HEK293T (cell line): ENCODE measurements around the gene TBX20.
A peak's percentile ranks its signal among the peaks of the same experiment; 100 is the strongest.

ENCODE experiments used
- CTCF ChIA-PET: fragments of 350-600 bp; formaldehyde crosslinking; extraction: SDS; loops from one replicate; lab custom pipeline; 2021; ENCODE audit warnings: antibody characterized with exemption, inconsistent platforms; lab: Yijun Ruan, JAX
- POLR2A ChIA-PET: fragments of 350-600 bp; formaldehyde crosslinking; extraction: SDS; loops from one replicate; lab custom pipeline; 2020; ENCODE audit warnings: antibody characterized with exemption, inconsistent platforms; lab: Yijun Ruan, JAX
- DNase-seq: peaks from one replicate; pipeline ENCODE4 v3.0.0; 2012; ENCODE audit warnings: mixed read lengths; ENCODE audit errors: extremely low spot score
- ARNT ChIP-seq: fragments of 450-650 bp; IDR thresholded peaks from 2 replicates; pipeline ENCODE4 v1.6.1; 2017; ENCODE audit warnings: mild to moderate bottlenecking
- BHLHE40 ChIP-seq: fragments of 450-650 bp; IDR thresholded peaks from 2 replicates; pipeline ENCODE4 v1.6.1; 2016; ENCODE audit warnings: mild to moderate bottlenecking, moderate library complexity, borderline replicate concordance
- CTBP1 ChIP-seq: fragments of 450-650 bp; IDR thresholded peaks from 2 replicates; pipeline ENCODE4 v1.6.1; 2016; ENCODE audit warnings: borderline replicate concordance
- ELF4 ChIP-seq: fragments of 450-650 bp; IDR thresholded peaks from 2 replicates; pipeline ENCODE4 v1.6.1; 2017; ENCODE audit warnings: antibody characterized with exemption
- FOXA1 ChIP-seq: fragments of 450-650 bp; IDR thresholded peaks from 2 replicates; pipeline ENCODE4 v1.6.1; 2016; ENCODE audit warnings: mild to moderate bottlenecking
- FOXK2 ChIP-seq: fragments of 450-650 bp; IDR thresholded peaks from 2 replicates; pipeline ENCODE4 v1.6.1; 2016; ENCODE audit warnings: mild to moderate bottlenecking
- FOXM1 ChIP-seq: fragments of 450-650 bp; IDR thresholded peaks from 2 replicates; pipeline ENCODE4 v1.6.1; 2017; ENCODE audit warnings: mild to moderate bottlenecking, borderline replicate concordance
- HDGF ChIP-seq: fragments of 450-650 bp; IDR thresholded peaks from 2 replicates; pipeline ENCODE4 v1.6.1; 2017; ENCODE audit warnings: antibody characterized with exemption, borderline replicate concordance
- L3MBTL2 ChIP-seq: fragments of 450-650 bp; conservative IDR thresholded peaks from 2 replicates; pipeline ENCODE4 v1.6.1; 2016; ENCODE audit warnings: mild to moderate bottlenecking
- LEF1 ChIP-seq: fragments of 450-650 bp; IDR thresholded peaks from 2 replicates; pipeline ENCODE4 v1.6.1; 2017; ENCODE audit warnings: mild to moderate bottlenecking, borderline replicate concordance
- NFRKB ChIP-seq: fragments of 450-650 bp; IDR thresholded peaks from 2 replicates; pipeline ENCODE4 v1.6.1; 2016; ENCODE audit warnings: mild to moderate bottlenecking, moderate library complexity
- PKNOX1 ChIP-seq: fragments of 450-650 bp; IDR thresholded peaks from 2 replicates; pipeline ENCODE4 v1.6.1; 2016
- SP1 ChIP-seq: fragments of 450-650 bp; IDR thresholded peaks from 2 replicates; pipeline ENCODE4 v1.6.1; 2017
- SUZ12 ChIP-seq: fragments of 450-650 bp; IDR thresholded peaks from 2 replicates; pipeline ENCODE4 v1.6.1; 2016; ENCODE audit warnings: mild to moderate bottlenecking
- TARDBP ChIP-seq: fragments of 450-650 bp; IDR thresholded peaks from 2 replicates; pipeline ENCODE4 v1.6.1; 2016
- ZNF384 ChIP-seq: fragments of 450-650 bp; IDR thresholded peaks from 2 replicates; pipeline ENCODE4 v1.6.1; 2016

TBX20 gene

GRCh38 chr7:35250941-35251340, 3.0 kb downstream of the TBX20 start:
- POLR2A ChIA-PET, result no interaction called here
- CTCF ChIA-PET, result no interaction called here
- DNase-seq, result no peak
- no peak for TF ChIP-seq FOXK2
- no peak for TF ChIP-seq PKNOX1
- no peak for TF ChIP-seq SP1
- TF ChIP-seq FOXM1, result no peak
- TF ChIP-seq LEF1, result no peak
- TF ChIP-seq SUZ12, result no peak
- no peak for TF ChIP-seq FOXA1
- no peak for TF ChIP-seq NFRKB
- TF ChIP-seq TARDBP, result no peak
- TF ChIP-seq ZNF384, result no peak
- no peak for TF ChIP-seq ARNT
- TF ChIP-seq ELF4, result no peak
- no peak for TF ChIP-seq CTBP1
- no peak for TF ChIP-seq HDGF
- TF ChIP-seq L3MBTL2, result no peak
- no peak for TF ChIP-seq BHLHE40

GRCh38 chr7:35250452-35250851, 3.4 kb downstream of the TBX20 start:
- TF ChIP-seq SUZ12 (no peak), ARNT (no peak), PKNOX1 (no peak), ZNF384 (no peak), FOXM1 (no peak), CTBP1 (no peak), NFRKB (no peak)
- POLR2A ChIA-PET, result no interaction called here
- DNase-seq, result no peak
- CTCF ChIA-PET, result no interaction called here

- ChIA-PET CTCF (no interaction called here), POLR2A (no interaction called here)
- DNase-seq, result peak; percentile 22
- TF ChIP-seq FOXA1 (no peak), L3MBTL2 (no peak), ZNF384 (no peak), SP1 (no peak), FOXK2 (no peak), SUZ12 (no peak), ELF4 (no peak), HDGF (no peak), FOXM1 (no peak), PKNOX1 (no peak)
Observed at GRCh38 chr7:35249537-35249907, 4.4 kb downstream of the TBX20 start.

- ChIA-PET CTCF (no interaction called here), POLR2A (no interaction called here)
- no peak for DNase-seq
- TF ChIP-seq NFRKB (no peak), FOXK2 (no peak), ELF4 (no peak), CTBP1 (no peak), ARNT (no peak), PKNOX1 (no peak), LEF1 (no peak), FOXA1 (no peak), FOXM1 (no peak), SP1 (no peak), ZNF384 (no peak), TARDBP (no peak)
Observed at GRCh38 chr7:35248576-35249536, 5.0 kb downstream of the TBX20 start.

- TF ChIP-seq SP1, result no peak
- DNase-seq, result no peak
- CTCF ChIA-PET, result no interaction called here
- POLR2A ChIA-PET, result no interaction called here
Observed at GRCh38 chr7:35246819-35247218, 7.1 kb downstream of the TBX20 start.

- ChIA-PET CTCF (no interaction called here), POLR2A (no interaction called here)
- DNase-seq, result no peak
- TF ChIP-seq ZNF384 (no peak), L3MBTL2 (no peak), FOXK2 (no peak), FOXM1 (no peak), NFRKB (no peak), PKNOX1 (no peak), SP1 (no peak), FOXA1 (no peak), CTBP1 (no peak), HDGF (no peak), LEF1 (no peak), BHLHE40 (no peak), ARNT (no peak), ELF4 (no peak), TARDBP (no peak)
Observed at GRCh38 chr7:35241884-35242283, 12.0 kb downstream of the TBX20 start.
